ENCODE measurements around the gene SIX2. TPM values are rescaled to one million over a fixed set of nuclear protein-coding genes. Genes with fewer than 3 reads are reported as not detected.

The SIX2 gene
- total RNA-seq, 2 experiments from 2014 or later: not detected

DNA sequence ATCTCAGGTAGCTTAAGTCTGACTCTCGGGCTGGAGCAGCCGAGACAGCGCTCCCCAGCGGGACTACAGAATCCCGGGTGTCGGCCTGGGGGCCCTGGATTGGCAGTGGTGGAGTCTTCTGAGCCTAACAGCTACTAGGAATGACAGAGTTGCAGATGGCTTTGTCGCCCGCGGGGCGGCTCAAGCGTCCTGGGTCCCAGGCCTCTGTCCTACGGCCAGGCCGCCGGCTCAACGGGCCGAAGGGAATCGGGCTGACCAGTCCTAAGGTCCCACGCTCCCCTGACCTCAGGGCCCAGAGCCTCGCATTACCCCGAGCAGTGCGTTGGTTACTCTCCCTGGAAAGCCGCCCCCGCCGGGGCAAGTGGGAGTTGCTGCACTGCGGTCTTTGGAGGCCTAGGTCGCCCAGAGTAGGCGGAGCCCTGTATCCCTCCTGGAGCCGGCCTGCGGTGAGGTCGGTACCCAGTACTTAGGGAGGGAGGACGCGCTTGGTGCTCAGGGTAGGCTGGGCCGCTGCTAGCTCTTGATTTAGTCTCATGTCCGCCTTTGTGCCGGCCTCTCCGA is 8.8 kb downstream of the SIX2 start:
- DNase-seq (no peak), ATAC-seq (peak; percentile 12)
- intact Hi-C loops (cut with DNase I, micrococcal nuclease): loop anchor here (5.0 to 10.0 kb wide), 2 partner anchors 48 to 164 kb away; no protein-coding TSS in a partner anchor
- Mint-ChIP-seq H3K36me3 (ENCODE audit: low read depth) (no peaks in the 10 kb centered on the region), H3K4me3 (no peak overlapping the region), H3K4me1 (peaks cover 17% of the 10 kb centered on the region), H3K27ac (no peak overlapping the region), H3K9me3 (ENCODE audit: low read depth) (no peaks in the 10 kb centered on the region), H3K27me3 (peaks cover 72% of the 10 kb centered on the region)
- CTCF ChIA-PET: interaction anchor here (5.0 kb wide), 1 partner anchor 20 kb away, joined by 35 read pairs; no protein-coding TSS in a partner anchor
- POLR2A ChIA-PET: no interaction called here

- H3K4me1 Mint-ChIP-seq: peaks cover 15% of the 10 kb centered on the region
- H3K36me3 Mint-ChIP-seq (ENCODE audit: low read depth): no peaks in the 10 kb centered on the region
- DNase-seq (no peak), ATAC-seq (no peak)
- H3K27me3 Mint-ChIP-seq: peaks cover 72% of the 10 kb centered on the region
- H3K27ac Mint-ChIP-seq: no peak overlapping the region
- H3K4me3 Mint-ChIP-seq: no peak overlapping the region
- no peaks in the 10 kb centered on the region for H3K9me3 Mint-ChIP-seq (ENCODE audit: low read depth)
- POLR2A ChIA-PET: no interaction called here
- intact Hi-C loops (cut with DNase I, micrococcal nuclease): no loop called here
- CTCF ChIA-PET: interaction anchor here (0.8 to 5.0 kb wide), 3 partner anchors 11 to 29 kb away, joined by 3 to 35 read pairs (median 5); no protein-coding TSS in a partner anchor
These were observed 9.7 kb downstream of the SIX2 start for GRCh38 chr2:44999540-44999939.

- H3K27ac Mint-ChIP-seq: no peak overlapping the region
- H3K36me3 Mint-ChIP-seq (ENCODE audit: low read depth): no peaks in the 10 kb centered on the region
- ATAC-seq (no peak), DNase-seq (no peak)
- no peak overlapping the region for H3K4me3 Mint-ChIP-seq
- intact Hi-C loops (cut with DNase I, micrococcal nuclease): no loop called here
- H3K4me1 Mint-ChIP-seq: peaks cover 11% of the 10 kb centered on the region
- H3K27me3 Mint-ChIP-seq: peaks cover 69% of the 10 kb centered on the region
- no peaks in the 10 kb centered on the region for H3K9me3 Mint-ChIP-seq (ENCODE audit: low read depth)
- CTCF ChIA-PET: interaction anchor here (0.6 to 5.0 kb wide), 2 partner anchors 17 to 177 kb away, joined by 3 to 35 read pairs; no protein-coding TSS in a partner anchor
- POLR2A ChIA-PET: no interaction called here
These were observed 11.3 kb downstream of the SIX2 start for GRCh38 chr2:44997963-44998362.

- Mint-ChIP-seq H3K36me3 (ENCODE audit: low read depth) (peaks cover 1% of the 10 kb centered on the region), H3K4me1 (peaks cover 2% of the 10 kb centered on the region), H3K9me3 (ENCODE audit: low read depth) (peaks cover 5% of the 10 kb centered on the region), H3K27me3 (peaks cover 64% of the 10 kb centered on the region), H3K4me3 (no peak overlapping the region), H3K27ac (no peak overlapping the region)
- intact Hi-C loops (cut with DNase I, micrococcal nuclease): no loop called here
- no peak for ATAC-seq
- DNase-seq: no peak
- POLR2A ChIA-PET: no interaction called here
- CTCF ChIA-PET: interaction anchor here (0.5 to 2.0 kb wide), 3 partner anchors 15 to 1178 kb away, joined by 3 to 9 read pairs (median 4); no protein-coding TSS in a partner anchor
These were observed 12.9 kb downstream of the SIX2 start for GRCh38 chr2:44996356-44996755.

GRCh38 chr2:44994377-44994776 is 14.9 kb downstream of the SIX2 start:
- ChIA-PET POLR2A (no interaction called here), CTCF (interaction anchor here (1.3 kb wide), 1 partner anchor 500 kb away, joined by 3 read pairs; no protein-coding TSS in a partner anchor)
- ATAC-seq (no peak), DNase-seq (no peak)
- peaks cover 1% of the 10 kb centered on the region for H3K36me3 Mint-ChIP-seq (ENCODE audit: low read depth)
- H3K4me1 Mint-ChIP-seq: no peaks in the 10 kb centered on the region
- peaks cover 5% of the 10 kb centered on the region for H3K9me3 Mint-ChIP-seq (ENCODE audit: low read depth)
- peaks cover 61% of the 10 kb centered on the region for H3K27me3 Mint-ChIP-seq
- intact Hi-C loops (cut with DNase I, micrococcal nuclease): no loop called here
- H3K4me3 Mint-ChIP-seq: no peak overlapping the region
- H3K27ac Mint-ChIP-seq: no peak overlapping the region

- H3K27ac Mint-ChIP-seq: no peak overlapping the region
- peaks cover 1% of the 10 kb centered on the region for H3K36me3 Mint-ChIP-seq (ENCODE audit: low read depth)
- DNase-seq (no peak), ATAC-seq (no peak)
- peaks cover 38% of the 10 kb centered on the region for H3K27me3 Mint-ChIP-seq
- ChIA-PET POLR2A (no interaction called here), CTCF (interaction anchor here (0.8 kb wide), 1 partner anchor 529 kb away, joined by 3 read pairs; no protein-coding TSS in a partner anchor)
- H3K4me3 Mint-ChIP-seq: no peak overlapping the region
- intact Hi-C loops (cut with DNase I, micrococcal nuclease): no loop called here
- H3K4me1 Mint-ChIP-seq: no peaks in the 10 kb centered on the region
- peaks cover 8% of the 10 kb centered on the region for H3K9me3 Mint-ChIP-seq (ENCODE audit: low read depth)
These were observed 20.1 kb downstream of the SIX2 start for GRCh38 chr2:44989176-44989575.

GRCh38 chr2:44983836-44984604 is 25.2 kb downstream of the SIX2 start:
- ChIA-PET CTCF (interaction anchor here (0.6 to 2.1 kb wide), 10 partner anchors 13 to 595 kb away, joined by 3 to 11 read pairs (median 4); no protein-coding TSS in a partner anchor), POLR2A (no interaction called here)
- ATAC-seq (no peak), DNase-seq (no peak)
- peaks cover 18% of the 10 kb centered on the region for H3K27me3 Mint-ChIP-seq
- peaks cover 3% of the 10 kb centered on the region for H3K9me3 Mint-ChIP-seq (ENCODE audit: low read depth)
- H3K36me3 Mint-ChIP-seq (ENCODE audit: low read depth): no peaks in the 10 kb centered on the region
- intact Hi-C loops (cut with DNase I, micrococcal nuclease): loop anchor here in 1 of 2 experiments (5.0 kb wide), 1 partner anchor 593 kb away; no protein-coding TSS in a partner anchor
- H3K4me1 Mint-ChIP-seq: peaks cover 2% of the 10 kb centered on the region
- no peak overlapping the region for H3K27ac Mint-ChIP-seq
- H3K4me3 Mint-ChIP-seq: no peak overlapping the region

DNA sequence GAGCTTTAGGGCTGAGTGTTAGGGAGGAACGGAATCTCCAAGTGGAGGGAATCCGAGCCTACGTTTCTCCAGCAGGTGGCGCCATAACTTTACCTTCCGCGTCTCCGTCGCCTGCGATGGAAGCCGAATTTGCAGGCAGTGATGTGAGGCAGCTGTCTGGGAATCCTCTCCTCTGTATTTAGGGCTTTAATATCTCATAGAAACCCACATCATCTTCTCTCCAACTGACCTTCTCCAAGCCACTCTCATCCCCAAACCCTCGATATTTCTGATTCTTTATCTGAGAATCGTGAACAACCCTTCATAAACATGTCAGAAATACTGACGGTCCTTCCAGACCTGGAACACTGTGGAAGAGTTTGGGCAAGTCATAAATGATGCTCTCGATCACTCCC is 27.5 kb downstream of the SIX2 start:
- intact Hi-C loops (cut with DNase I, micrococcal nuclease): loop anchor here (1.0 to 5.0 kb wide), 5 partner anchors 33 to 797 kb away; no protein-coding TSS in a partner anchor
- ATAC-seq: peak; percentile 58
- Mint-ChIP-seq H3K4me3 (no peak overlapping the region), H3K27me3 (peaks cover 16% of the 10 kb centered on the region), H3K4me1 (peaks cover 2% of the 10 kb centered on the region), H3K36me3 (ENCODE audit: low read depth) (no peaks in the 10 kb centered on the region), H3K27ac (no peak overlapping the region), H3K9me3 (ENCODE audit: low read depth) (no peaks in the 10 kb centered on the region)
- CTCF ChIA-PET: interaction anchor here (0.5 to 3.5 kb wide), 29 partner anchors 9 to 619 kb away, joined by 3 to 42 read pairs (median 4); no protein-coding TSS in a partner anchor
- POLR2A ChIA-PET: interaction anchor here (0.7 kb wide), 1 partner anchor 662 kb away, joined by 3 read pairs; no protein-coding TSS in a partner anchor
- DNase-seq: peak; percentile 84

DNA sequence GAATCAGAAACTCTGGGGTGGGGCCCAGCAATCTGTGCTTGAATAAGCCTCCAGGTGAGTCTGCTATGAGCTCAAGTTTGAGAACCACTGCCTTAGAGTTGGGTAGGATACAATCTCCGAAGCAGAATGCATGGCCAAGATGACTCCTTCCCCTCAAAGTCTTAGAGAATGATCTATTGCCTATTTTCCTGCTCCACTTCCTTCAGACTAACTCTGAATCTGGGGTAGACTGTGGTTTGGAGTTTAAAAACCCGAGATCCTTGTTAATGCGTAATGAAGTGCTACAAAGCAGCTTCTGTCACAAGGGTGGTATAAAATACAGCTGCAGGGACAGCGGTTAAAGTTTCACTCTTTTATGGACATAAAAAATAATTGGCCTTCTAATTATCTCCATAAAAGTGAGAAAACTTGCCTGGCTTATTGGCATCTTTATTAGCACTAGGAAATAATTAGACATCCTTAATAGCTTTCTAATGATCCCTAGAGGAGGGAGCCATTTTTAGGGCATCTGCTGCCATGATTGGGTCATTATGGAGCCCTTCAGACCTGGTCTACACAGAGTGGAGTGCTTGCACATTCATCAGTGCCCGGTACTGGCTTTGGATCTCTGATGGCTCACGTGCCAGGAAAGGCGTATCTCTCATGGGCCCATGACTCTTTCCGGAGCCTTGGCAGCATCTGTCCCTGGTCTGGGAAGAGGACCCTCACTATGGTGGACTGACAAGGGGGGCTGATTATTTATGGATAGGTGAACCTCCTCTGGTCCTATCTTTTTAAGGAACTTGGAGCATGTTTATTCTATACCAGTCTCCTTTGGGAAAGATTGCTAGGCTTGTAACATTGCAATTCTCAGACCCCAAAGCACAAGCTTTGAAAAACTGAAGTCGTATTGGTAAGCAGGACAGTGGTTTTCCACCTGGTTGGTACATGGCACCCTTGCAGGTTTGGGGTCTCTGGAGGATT is 28.2 kb downstream of the SIX2 start:
- no peak for ATAC-seq
- CTCF ChIA-PET: interaction anchor here (0.5 to 3.5 kb wide), 29 partner anchors 8 to 672 kb away, joined by 3 to 42 read pairs (median 4); no protein-coding TSS in a partner anchor
- peaks cover 2% of the 10 kb centered on the region for H3K4me1 Mint-ChIP-seq
- H3K27ac Mint-ChIP-seq: no peak overlapping the region
- H3K9me3 Mint-ChIP-seq (ENCODE audit: low read depth): no peaks in the 10 kb centered on the region
- intact Hi-C loops (cut with DNase I, micrococcal nuclease): loop anchor here (1.0 to 5.0 kb wide), 5 partner anchors 33 to 798 kb away; no protein-coding TSS in a partner anchor
- H3K27me3 Mint-ChIP-seq: peaks cover 12% of the 10 kb centered on the region
- DNase-seq: no peak
- POLR2A ChIA-PET: no interaction called here
- H3K4me3 Mint-ChIP-seq: no peak overlapping the region
- H3K36me3 Mint-ChIP-seq (ENCODE audit: low read depth): no peaks in the 10 kb centered on the region

GRCh38 chr2:44979581-44979980 is 29.7 kb downstream of the SIX2 start:
- H3K9me3 Mint-ChIP-seq (ENCODE audit: low read depth): no peaks in the 10 kb centered on the region
- CTCF ChIA-PET: interaction anchor here (0.7 to 3.5 kb wide), 4 partner anchors 9 to 518 kb away, joined by 3 to 42 read pairs (median 29); no protein-coding TSS in a partner anchor
- H3K27ac Mint-ChIP-seq: no peak overlapping the region
- peaks cover 2% of the 10 kb centered on the region for H3K4me1 Mint-ChIP-seq
- H3K36me3 Mint-ChIP-seq (ENCODE audit: low read depth): no peaks in the 10 kb centered on the region
- H3K4me3 Mint-ChIP-seq: no peak overlapping the region
- POLR2A ChIA-PET: no interaction called here
- peaks cover 12% of the 10 kb centered on the region for H3K27me3 Mint-ChIP-seq
- no peak for DNase-seq
- no peak for ATAC-seq
- intact Hi-C loops (cut with DNase I, micrococcal nuclease): no loop called here

Data from activated CD4-positive, alpha-beta T cell treated with anti-CD3 and anti-CD28 coated beads for 36 hours (primary cell).